NCI-H524 (cell line): Measurements from ENCODE around the gene SOHLH1.
A peak's percentile ranks its signal among the peaks of the same experiment; 100 is the strongest.
"Not testable (repeated sequence)": the region's sequence is repeated elsewhere in the genome, so short reads cannot be mapped to it uniquely, and the experiment has no call there.

Source experiments
- DNase-seq, 2 experiments: peaks; one replicate each; lab custom pipeline; 2025; lab: John Stamatoyannopoulos, UW

SOHLH1 gene

GRCh38 chr9:135678236-135679017 lies 20.9 kb downstream of the SOHLH1 start:
- no peak for DNase-seq

- DNase-seq, result no peak
Measured at GRCh38 chr9:135677641-135678168, 21.6 kb downstream of the SOHLH1 start.

GRCh38 chr9:135676891-135677290 lies 22.4 kb downstream of the SOHLH1 start:
- DNase-seq, result no peak

- DNase-seq, result no peak
Measured at GRCh38 chr9:135674977-135675376, 24.3 kb downstream of the SOHLH1 start.

GRCh38 chr9:135673941-135674340 lies 25.3 kb downstream of the SOHLH1 start:
- no peak for DNase-seq

GRCh38 chr9:135672786-135673185 lies 26.5 kb downstream of the SOHLH1 start:
- not testable (repeated sequence) for DNase-seq

- DNase-seq, result peak in 1 of 2 experiments; percentile 12
Measured at GRCh38 chr9:135671591-135672041, 27.7 kb downstream of the SOHLH1 start.

- DNase-seq, result no peak
Measured at GRCh38 chr9:135670721-135671590, 28.3 kb downstream of the SOHLH1 start.

- no peak for DNase-seq
Measured at GRCh38 chr9:135669616-135670285, 29.5 kb downstream of the SOHLH1 start.

- DNase-seq, result not testable (repeated sequence)
Measured at GRCh38 chr9:135669018-135669417, 30.3 kb downstream of the SOHLH1 start.

GRCh38 chr9:135667463-135668001 lies 31.7 kb downstream of the SOHLH1 start:
- DNase-seq, result no peak

- no peak for DNase-seq
Measured at GRCh38 chr9:135666534-135667462, 32.5 kb downstream of the SOHLH1 start.

GRCh38 chr9:135665795-135666189 lies 33.5 kb downstream of the SOHLH1 start:
- DNase-seq, result no peak

- no peak for DNase-seq
Measured at GRCh38 chr9:135664801-135665794, 34.2 kb downstream of the SOHLH1 start.

- no peak for DNase-seq
Measured at GRCh38 chr9:135664266-135664665, 35.0 kb downstream of the SOHLH1 start.

- DNase-seq, result no peak
Measured at GRCh38 chr9:135663857-135664256, 35.4 kb downstream of the SOHLH1 start.

- no peak for DNase-seq
Measured at GRCh38 chr9:135663451-135663770, 35.9 kb downstream of the SOHLH1 start.

- DNase-seq, result no peak
Measured at GRCh38 chr9:135662758-135663450, 36.4 kb downstream of the SOHLH1 start, which contains the start of gene LCN9. Gene LCN9, plus strand, starts transcription at chr9:135663309. Its CDS starts 13 bp downstream, at chr9:135663322.
